Right lobe of liver (tissue), 6 donors: ENCODE data around the gene LEF1. TPM values are rescaled to one million over a fixed set of nuclear protein-coding genes. Genes with fewer than 3 reads are reported as not detected.

Source experiments
- ATAC-seq, 4 donors: fragments of 200-7000 bp; cut with Tn5 transposase; one replicate each; pipeline ENCODE4 v1.9.1; 2020; ENCODE audit warnings: mild to moderate bottlenecking in 4 of 4, moderate library complexity in 4 of 4
- DNase-seq, 3 donors: peaks; one replicate each; pipeline ENCODE4 v3.0.0-alpha.2; 2020
- H3K27ac ChIP-seq, 3 donors: fragments of 200-600 bp; one replicate each; pipeline ENCODE4 v1.8.0; 2022
- H3K27me3 ChIP-seq, 2 donors: fragments of 200-600 bp; one replicate each; pipeline ENCODE4 v1.8.0; 2022
- H3K36me3 ChIP-seq, 4 donors: fragments of 200-600 bp; sonication (generic) in 1 of 4; one replicate each; pipeline versions ENCODE4 v1.5.1 to v1.8.0; 2017 to 2022; ENCODE audit warnings: control low read depth in 1 of 4
- H3K4me1 ChIP-seq, 4 donors: fragments of 200-600 bp; sonication (generic) in 1 of 4; one replicate each; pipeline versions ENCODE4 v1.5.1 to v1.8.0; 2017 to 2022; ENCODE audit warnings: control low read depth in 1 of 4
- H3K4me3 ChIP-seq, 3 donors: fragments of 200-600 bp; one replicate each; pipeline ENCODE4 v1.8.0; 2022
- H3K9me3 ChIP-seq, 4 donors: fragments of 200-600 bp; sonication (generic) in 1 of 4; one replicate each; pipeline versions ENCODE4 v1.5.1 to v1.8.0; 2017 to 2022; ENCODE audit warnings: control low read depth in 1 of 4
- POLR2A ChIP-seq: fragments of 450-650 bp; IDR thresholded peaks from one replicate; pipeline ENCODE4 v1.6.1; 2017; ENCODE audit warnings: antibody characterized with exemption, mild to moderate bottlenecking
- WGBS: methylation state at CpG from one replicate; pipeline ENCODE4 v1.1.6; 2018; ENCODE audit warnings: low coverage, low lambda C conversion rate; ENCODE audit not compliant: insufficient coverage; ENCODE audit errors: missing lambda C conversion rate; 5-methylcytosine and 5-hydroxymethylcytosine counted together
- intact Hi-C, 2 donors: fragments of 100-400 bp; cut with DNase I; formaldehyde crosslinking; loops; one replicate each; pipeline versions ENCODE4 v1.11.2 to v1.14.1; 2022
- total RNA-seq, 6 experiments: library from RNA; depleted of rRNA in 2 of 6; stranded (reverse); fragments of >200 nt in 2 of 6; fragmentation: NEBNext Ultra II Directional in 3 of 6; extraction: Animal tissue kit (Norgen Biotek cat#: 25700) in 3 of 6; gene quantifications; one replicate each; pipeline versions ENCODE4 v1.1.0 to v1.2.4, GENCODE V29; 2016 to 2023
- TF ChIP-seq, protein P1 (sequence below), 4 donors: fragments of 200-600 bp in 3 of 4; fragments of 450-650 bp in 1 of 4; IDR thresholded peaks; one replicate each; pipeline versions ENCODE4 v1.5.1 to v1.8.0; 2016 to 2022; ENCODE audit warnings: antibody characterized with exemption in 4 of 4, mild to moderate bottlenecking in 2 of 4
- donor health status: DM: no; HTN: yes; CAD: no.
- donor health status: DM: no; HTN: no; CAD: no.
- donor health status: DM: no; HTN: no; CAD: no.
- donor health status: DM: no; HTN: yes; CAD: no.
- donor health status: DM: no; HTN: yes; CAD: no.

Gene LEF1
- total RNA-seq, 6 experiments from 2014 or later: 0.19 to 0.66 (median 0.42) TPM; not detected in 1

DNA sequence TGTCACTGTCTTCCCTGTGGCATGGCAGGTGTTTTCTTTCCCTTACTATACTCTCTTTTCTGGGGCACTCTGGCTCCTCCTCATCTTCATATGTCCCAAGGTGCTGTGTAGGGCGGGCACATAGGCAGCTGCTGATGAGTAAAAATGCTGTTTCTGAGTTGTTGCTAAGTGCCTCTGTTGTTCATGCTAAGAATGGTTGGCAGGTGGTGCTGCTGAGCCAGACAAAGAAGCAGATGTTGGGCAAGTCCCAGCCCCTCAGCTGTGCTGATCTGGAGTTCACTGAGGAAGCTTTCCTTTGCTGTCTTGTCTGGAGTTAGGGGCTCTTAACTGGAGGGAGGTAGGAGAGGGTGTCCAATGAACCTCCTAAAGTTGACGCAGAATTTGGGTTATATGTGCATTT lies 138.4 kb downstream of the LEF1 start:
- H3K9me3 ChIP-seq: no peaks in the 10 kb centered on the region

GRCh38 chr4:108029731-108030130 lies 139.0 kb downstream of the LEF1 start:
- H3K9me3 ChIP-seq: no peaks in the 10 kb centered on the region
- H3K4me1 ChIP-seq: no peaks in the 10 kb centered on the region
- intact Hi-C loops: loop anchor here in 1 of 2 donors (10.0 kb wide), 1 partner anchor 535 kb away; no protein-coding TSS in a partner anchor
- H3K36me3 ChIP-seq: peaks cover 0 to 81% (median 22%) of the 10 kb centered on the region in 4 donors
- H3K27me3 ChIP-seq: no peaks in the 10 kb centered on the region
- WGBS: 100% methylated on average over 2 of the region's 5 CpGs
- no peak for DNase-seq
- TF ChIP-seq, protein P1, sequence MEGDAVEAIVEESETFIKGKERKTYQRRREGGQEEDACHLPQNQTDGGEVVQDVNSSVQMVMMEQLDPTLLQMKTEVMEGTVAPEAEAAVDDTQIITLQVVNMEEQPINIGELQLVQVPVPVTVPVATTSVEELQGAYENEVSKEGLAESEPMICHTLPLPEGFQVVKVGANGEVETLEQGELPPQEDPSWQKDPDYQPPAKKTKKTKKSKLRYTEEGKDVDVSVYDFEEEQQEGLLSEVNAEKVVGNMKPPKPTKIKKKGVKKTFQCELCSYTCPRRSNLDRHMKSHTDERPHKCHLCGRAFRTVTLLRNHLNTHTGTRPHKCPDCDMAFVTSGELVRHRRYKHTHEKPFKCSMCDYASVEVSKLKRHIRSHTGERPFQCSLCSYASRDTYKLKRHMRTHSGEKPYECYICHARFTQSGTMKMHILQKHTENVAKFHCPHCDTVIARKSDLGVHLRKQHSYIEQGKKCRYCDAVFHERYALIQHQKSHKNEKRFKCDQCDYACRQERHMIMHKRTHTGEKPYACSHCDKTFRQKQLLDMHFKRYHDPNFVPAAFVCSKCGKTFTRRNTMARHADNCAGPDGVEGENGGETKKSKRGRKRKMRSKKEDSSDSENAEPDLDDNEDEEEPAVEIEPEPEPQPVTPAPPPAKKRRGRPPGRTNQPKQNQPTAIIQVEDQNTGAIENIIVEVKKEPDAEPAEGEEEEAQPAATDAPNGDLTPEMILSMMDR (IDR thresholded peaks at IDR 0.05): no peak
- no peak for TF ChIP-seq POLR2A
- peak in 1 of 4 donors; percentile 19 for ATAC-seq
- H3K4me3 ChIP-seq: no peak overlapping the region
- H3K27ac ChIP-seq: no peak overlapping the region

More for the DNA sequence above, 138.4 kb downstream of the LEF1 start:
- Histone ChIP-seq H3K4me1 (no peaks in the 10 kb centered on the region), H3K4me3 (no peak overlapping the region), H3K27me3 (no peaks in the 10 kb centered on the region), H3K36me3 (peaks cover 0 to 81% (median 21%) of the 10 kb centered on the region in 4 donors), H3K27ac (no peak overlapping the region)
- TF ChIP-seq, protein P1 (IDR thresholded peaks at IDR 0.05): peak; percentile 20 to 31 (median 22)
- TF ChIP-seq POLR2A: no peak
- DNase-seq (no peak), ATAC-seq (peak; percentile 42 to 72 (median 56))
- intact Hi-C loops: no loop called here
- whole genome bisulfite sequencing: 86% methylated on average over 2 of the region's 2 CpGs

DNA sequence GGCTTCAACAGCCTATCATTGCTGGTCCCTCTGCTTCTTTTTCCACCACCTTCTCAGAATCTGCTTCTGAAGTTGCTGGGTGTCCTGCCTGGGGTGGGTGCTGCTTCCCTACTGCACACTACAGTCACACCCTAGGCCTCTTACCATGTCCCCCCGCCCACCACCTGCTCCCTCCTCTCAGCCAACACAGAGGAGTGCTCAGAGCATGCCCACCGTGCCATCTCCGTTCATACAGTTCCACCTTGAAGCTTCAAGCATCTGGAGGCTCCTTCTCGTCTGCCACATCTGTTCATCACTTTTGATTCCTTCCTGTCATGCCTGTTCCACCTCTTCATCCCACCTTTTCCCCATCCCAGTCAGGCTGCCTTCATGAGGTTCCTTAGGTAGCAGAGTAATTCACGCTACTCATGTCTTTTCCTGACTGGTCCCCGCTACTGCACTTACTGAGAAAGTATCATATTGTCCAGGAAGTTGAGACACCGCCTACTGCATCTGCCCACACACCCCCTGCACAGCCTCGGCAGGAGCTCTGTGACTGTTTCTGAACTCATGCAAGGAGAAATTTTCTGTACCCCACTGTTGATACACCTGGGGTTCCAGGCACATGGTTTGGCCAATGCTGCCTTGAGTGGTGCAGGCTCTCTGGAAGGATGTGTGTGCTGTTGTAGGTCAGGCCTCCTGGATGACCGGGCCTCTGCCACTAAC lies 139.6 kb downstream of the LEF1 start:
- H3K36me3 ChIP-seq: peaks cover 0 to 80% (median 22%) of the 10 kb centered on the region in 4 donors
- H3K27me3 ChIP-seq: no peaks in the 10 kb centered on the region
- H3K4me3 ChIP-seq: no peak overlapping the region
- peak in 1 of 4 donors; percentile 27 for ATAC-seq
- WGBS: 89% methylated on average over 7 of the region's 9 CpGs
- no peak overlapping the region for H3K27ac ChIP-seq
- intact Hi-C loops: loop anchor here in 1 of 2 donors (10.0 kb wide), 1 partner anchor 536 kb away; no protein-coding TSS in a partner anchor
- TF ChIP-seq, protein P1 (IDR thresholded peaks at IDR 0.05): no peak
- TF ChIP-seq POLR2A: no peak
- H3K4me1 ChIP-seq: no peaks in the 10 kb centered on the region
- no peak for DNase-seq
- H3K9me3 ChIP-seq: no peaks in the 10 kb centered on the region

- H3K36me3 ChIP-seq: peaks cover 0 to 85% (median 24%) of the 10 kb centered on the region in 4 donors
- DNase-seq: no peak
- intact Hi-C loops: loop anchor here in 1 of 2 donors (10.0 kb wide), 1 partner anchor 540 kb away; no protein-coding TSS in a partner anchor
Measured at GRCh38 chr4:108024878-108025165, 143.9 kb downstream of the LEF1 start.

More at GRCh38 chr4:108024878-108025165, 143.9 kb downstream of the LEF1 start:
- no peak overlapping the region for H3K4me3 ChIP-seq
- no peaks in the 10 kb centered on the region for H3K9me3 ChIP-seq
- ATAC-seq: no peak
- no peaks in the 10 kb centered on the region for H3K27me3 ChIP-seq
- no peak overlapping the region for H3K27ac ChIP-seq
- no peak for TF ChIP-seq POLR2A
- TF ChIP-seq, protein P1 (IDR thresholded peaks at IDR 0.05): no peak
- no peaks in the 10 kb centered on the region for H3K4me1 ChIP-seq
